COLO668 (cell line): ENCODE data around the gene FOXC2.

ENCODE experiments used
- DNase-seq: peaks from one replicate; lab custom pipeline; 2025; ENCODE audit not compliant: unreplicated experiment; lab: John Stamatoyannopoulos, UW

FOXC2 gene

GRCh38 chr16:86566601-86566965 is at the start of gene FOXC2:
FOXC2 (plus strand) TSS chr16:86566829; CDS start chr16:86567336, 507 bp downstream.
- no peak for DNase-seq

DNA sequence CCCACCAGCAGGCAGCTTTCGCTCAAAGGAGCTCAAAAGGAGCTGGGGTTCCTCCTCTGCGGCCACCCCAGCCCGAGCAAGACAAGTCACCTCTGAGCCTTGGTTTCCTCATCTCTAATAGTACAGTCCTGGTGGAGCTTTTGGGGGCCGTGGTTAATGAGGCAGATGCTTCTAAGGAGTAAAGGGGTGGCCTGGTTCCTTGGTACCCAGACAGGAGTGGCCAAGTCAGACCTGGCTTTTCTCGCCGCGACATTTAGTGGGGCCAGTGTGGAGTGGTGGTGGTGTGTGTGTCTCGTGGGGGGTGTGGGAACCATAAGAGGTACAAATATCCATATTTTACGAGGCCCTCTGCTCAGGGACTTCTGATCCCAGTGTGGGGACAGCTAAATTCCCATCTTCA is 49.6 kb upstream of the FOXC2 start:
- no peak for DNase-seq

DNA sequence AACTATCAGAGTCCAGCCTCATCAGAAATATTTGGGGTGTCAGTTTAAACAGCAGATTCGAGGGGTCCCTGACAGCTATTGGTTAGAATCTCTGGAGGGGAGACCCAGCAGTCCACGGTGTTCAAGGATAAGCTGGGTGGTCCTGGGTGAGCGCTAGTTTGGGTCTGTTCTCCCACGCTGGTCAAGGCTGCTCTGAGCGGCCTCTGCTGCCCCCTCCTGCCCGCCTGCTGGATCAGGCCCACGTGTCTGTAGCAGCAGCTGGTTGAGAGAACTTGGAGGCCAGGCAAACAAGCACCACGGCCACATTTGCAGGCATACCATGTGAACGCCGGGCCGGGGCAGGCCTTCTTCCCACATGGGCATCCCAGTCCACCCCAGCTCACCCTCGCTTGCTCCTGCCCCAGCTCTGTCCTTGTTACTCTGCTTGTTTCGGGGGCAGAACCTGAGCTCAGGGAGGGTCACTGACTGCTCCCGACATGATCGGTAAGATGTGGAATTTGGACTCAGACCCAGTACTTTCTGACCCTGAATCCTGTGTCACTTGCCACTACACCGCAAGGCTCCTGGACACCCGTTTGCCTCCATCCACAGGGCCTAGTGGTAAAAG is 48.9 kb upstream of the FOXC2 start:
- peak; percentile 37 for DNase-seq

DNA sequence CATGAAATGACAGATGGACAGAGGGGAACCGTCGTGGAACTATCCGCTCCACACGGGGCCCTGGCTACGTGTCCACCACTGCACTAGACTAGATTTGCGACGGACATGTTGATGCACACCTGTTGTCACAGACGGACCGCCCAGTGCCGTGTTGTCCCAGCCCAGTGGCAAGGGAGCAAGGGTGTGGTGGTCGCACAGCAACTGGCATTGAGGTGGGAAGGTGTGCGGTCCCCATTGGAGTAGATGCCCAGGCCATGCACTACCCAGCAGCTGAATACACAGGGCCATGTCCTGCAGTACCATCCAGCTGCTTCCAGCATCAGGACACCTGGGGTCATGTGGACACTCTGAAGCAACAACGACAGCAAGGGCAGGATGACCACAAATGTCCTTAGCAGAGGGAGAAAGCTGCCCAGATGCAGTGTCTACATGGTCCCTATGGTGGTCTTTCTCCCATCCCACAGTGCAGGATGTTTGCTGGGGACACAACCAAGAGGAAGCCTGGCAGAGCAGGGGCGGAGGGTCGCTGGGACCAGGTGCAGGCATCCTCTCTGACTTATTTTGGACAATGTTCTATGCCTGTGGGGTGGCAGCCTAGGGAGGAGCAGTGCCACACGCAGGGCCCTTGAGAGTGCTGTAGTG is 47.5 kb upstream of the FOXC2 start:
- no peak for DNase-seq

- DNase-seq = peak; percentile 50
These were observed 46.8 kb upstream of the FOXC2 start for GRCh38 chr16:86519649-86520316.

- DNase-seq = no peak
These were observed 46.1 kb upstream of the FOXC2 start for GRCh38 chr16:86520317-86521210.

GRCh38 chr16:86521236-86522197 is 45.1 kb upstream of the FOXC2 start:
- DNase-seq = no peak

DNA sequence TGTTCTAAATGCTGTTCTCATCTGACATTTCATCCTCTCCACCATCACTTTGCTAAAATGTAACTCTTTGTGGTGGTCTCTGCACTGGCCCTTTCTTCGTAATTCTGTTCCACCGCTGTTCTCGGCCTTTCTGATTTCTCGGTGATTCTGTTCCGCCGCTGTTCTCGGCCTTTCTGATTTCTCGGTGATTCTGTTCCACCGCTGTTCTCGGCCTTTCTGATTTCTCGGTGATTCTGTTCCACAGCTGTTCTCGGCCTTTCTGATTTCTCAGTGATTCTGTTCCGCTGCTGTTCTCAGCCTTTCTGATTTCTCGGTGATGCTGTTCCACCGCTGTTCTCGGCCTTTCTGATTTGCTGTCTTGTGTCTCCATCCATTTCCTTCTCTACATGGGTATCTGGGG is 44.0 kb upstream of the FOXC2 start:
- no peak for DNase-seq

DNA sequence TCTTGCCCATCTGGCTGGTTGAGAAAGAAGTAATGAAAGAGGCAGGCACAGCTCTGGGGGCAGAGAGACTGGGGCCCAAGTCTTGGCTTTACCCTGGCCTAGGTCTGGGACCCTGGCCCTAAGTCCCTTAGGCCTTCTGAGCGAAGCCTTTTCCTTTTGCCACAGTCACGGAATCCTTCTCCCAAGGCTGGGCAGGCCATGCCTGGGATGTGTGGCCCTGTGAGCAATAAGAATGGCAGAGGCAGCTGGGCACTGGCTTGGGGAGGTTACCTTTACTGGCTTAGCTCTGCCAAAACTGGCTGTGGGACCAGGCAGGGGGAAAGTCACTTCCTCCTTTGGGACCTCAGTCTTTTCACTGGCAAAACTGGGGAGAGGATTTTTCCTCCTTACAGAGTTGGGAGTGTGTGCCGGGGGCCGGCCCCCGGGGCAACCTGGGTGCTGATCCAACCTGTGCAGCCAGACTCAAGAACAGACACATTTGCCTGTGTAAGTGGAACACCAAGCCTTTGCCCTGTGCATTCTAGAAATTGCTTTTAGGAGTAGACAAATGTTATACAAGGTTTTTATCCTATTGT is 43.4 kb upstream of the FOXC2 start:
- no peak for DNase-seq

- no peak for DNase-seq
These were observed 42.6 kb upstream of the FOXC2 start for GRCh38 chr16:86524029-86524428.

GRCh38 chr16:86525696-86526095 is 40.9 kb upstream of the FOXC2 start:
- no peak for DNase-seq

DNA sequence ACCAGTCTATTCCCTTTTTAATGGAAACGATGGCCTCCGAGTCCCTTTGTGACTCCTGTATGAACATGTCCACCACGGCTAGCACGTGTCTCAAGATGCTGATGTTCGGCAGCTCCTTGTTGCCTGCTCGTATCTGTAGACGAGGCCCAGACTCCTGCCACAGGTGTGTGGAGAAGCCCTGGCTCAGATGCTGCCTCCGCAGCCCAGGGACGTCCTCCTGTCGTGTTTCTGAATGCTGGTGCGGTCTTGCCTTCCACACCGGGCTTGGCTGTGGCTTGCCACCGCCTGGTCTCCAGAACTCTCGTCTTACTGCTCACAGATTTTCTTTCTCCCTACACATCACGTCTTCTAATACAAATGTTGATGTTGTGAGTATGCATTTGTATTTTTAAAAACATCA is 39.3 kb upstream of the FOXC2 start:
- DNase-seq = no peak

GRCh38 chr16:86528061-86528929 is 38.3 kb upstream of the FOXC2 start:
- no peak for DNase-seq

GRCh38 chr16:86529160-86529559 is 37.5 kb upstream of the FOXC2 start:
- DNase-seq = no peak

DNA sequence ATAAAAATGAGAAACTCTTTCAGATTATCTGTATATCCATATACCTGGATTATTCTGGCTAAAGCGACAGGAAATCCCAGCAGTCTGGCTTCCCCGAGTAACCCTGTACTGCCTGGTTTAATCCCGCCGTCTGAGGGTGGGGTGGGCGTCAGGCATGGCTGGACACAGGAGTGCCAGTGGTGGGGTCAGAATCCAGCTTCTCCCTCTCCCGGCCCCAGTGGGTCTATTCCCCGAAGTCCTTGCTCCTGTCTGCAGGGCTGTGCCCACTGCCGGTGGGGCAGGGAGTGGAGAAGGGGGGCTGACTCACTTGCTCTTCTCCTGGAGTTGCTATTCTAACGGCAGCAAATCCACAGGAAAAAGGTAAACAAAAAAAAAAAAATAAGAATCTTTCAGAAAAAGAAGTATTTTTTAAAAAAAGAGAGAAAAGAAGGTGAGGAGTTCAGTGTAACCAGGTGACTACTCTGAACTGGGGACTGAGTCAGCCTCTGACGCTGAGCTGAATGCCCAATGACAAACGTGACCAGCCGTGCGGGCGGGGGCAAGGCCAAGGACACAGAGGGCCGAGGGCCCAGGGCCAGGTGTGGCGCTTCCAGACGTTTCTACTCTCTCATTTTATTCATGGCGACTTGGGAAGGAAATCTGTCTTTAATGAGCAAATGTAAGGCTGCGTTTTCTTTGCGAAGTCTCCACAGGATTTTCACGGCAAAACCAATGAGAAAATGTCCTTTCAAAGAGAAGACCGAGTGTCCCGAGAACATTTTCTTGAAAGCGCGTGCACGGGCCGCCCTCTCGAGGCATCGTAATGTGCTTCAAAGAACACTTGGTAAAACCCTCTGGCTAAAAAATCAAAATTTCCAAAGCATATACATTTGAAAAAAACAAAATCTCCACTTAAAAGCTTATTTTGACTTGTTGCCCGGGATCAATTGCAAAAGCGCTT is 36.1 kb upstream of the FOXC2 start:
- DNase-seq = no peak

GRCh38 chr16:86531191-86531545 is 35.5 kb upstream of the FOXC2 start:
- DNase-seq = no peak

DNA sequence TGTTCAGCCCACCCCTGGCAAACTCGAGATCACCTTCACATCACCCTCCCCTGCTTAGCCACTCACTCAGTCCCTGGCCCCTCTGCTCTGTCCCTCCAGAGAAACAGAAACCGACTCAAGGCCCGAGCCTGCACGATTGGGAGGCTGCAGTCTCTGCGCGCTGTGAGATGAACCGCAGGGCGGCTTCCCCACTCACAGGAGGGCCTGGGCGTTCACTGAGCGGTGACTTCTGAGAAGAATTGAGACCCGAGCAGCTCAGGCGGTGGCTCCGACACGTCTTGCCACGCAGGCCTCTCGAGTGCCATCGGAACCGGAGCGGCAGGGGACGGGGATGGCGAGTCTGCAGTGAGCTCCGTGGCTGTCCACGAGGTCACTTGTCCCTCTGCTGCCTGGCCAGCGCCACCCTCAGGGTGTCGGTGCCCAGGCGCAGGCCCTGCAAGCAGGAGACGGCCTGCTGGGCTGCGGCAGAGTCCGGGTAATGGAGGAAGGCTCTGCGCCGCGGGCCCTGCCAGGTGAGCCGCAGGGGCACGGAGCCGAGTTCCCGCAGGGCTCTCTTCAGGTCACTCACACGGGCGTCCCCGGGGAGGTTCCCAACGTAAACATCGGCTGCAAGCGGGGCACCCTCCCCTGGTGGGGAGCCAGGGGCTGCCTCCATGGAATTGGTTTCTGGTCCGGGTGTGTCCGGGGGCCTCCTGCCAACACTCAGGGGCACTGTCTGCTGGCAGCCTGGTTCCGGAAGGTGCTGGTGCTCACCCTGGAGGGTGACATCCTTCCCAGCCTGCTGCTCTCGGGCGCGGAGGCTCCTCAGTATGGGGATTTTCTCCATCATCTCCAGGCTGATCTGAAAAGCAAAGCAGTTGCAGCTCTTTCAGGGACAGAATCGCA is 34.7 kb upstream of the FOXC2 start:
- no peak for DNase-seq
